ENCODE results near the gene ST14.

Gene ST14

GRCh38 chr11:130208241-130209127 lies 48.9 kb downstream of the ST14 start:
- no peak for DNase-seq (ENCODE audit: extremely low spot score)
- ChIA-PET POLR2A (no interaction called here), CTCF (no interaction called here)
- TF ChIP-seq HDGF (IDR thresholded peaks at IDR 0.05; ENCODE audit: borderline replicate concordance) = no peak
- TF ChIP-seq ARNT (IDR thresholded peaks at IDR 0.05) = no peak
- TF ChIP-seq TARDBP (IDR thresholded peaks at IDR 0.05) = no peak
- TF ChIP-seq FOXK2 (IDR thresholded peaks at IDR 0.05) = no peak
- no peak for TF ChIP-seq SUZ12 (IDR thresholded peaks at IDR 0.05)
- no peak for TF ChIP-seq BHLHE40 (IDR thresholded peaks at IDR 0.05; ENCODE audit: borderline replicate concordance)
- no peak for TF ChIP-seq FOXM1 (IDR thresholded peaks at IDR 0.05; ENCODE audit: borderline replicate concordance)
- no peak for TF ChIP-seq ZNF384 (IDR thresholded peaks at IDR 0.05)
- no peak for TF ChIP-seq SP1 (IDR thresholded peaks at IDR 0.05)
- TF ChIP-seq LEF1 (IDR thresholded peaks at IDR 0.05; ENCODE audit: borderline replicate concordance) = no peak
- TF ChIP-seq NFRKB (IDR thresholded peaks at IDR 0.05) = no peak
- no peak for TF ChIP-seq CTBP1 (IDR thresholded peaks at IDR 0.05; ENCODE audit: borderline replicate concordance)

GRCh38 chr11:130209128-130209932 lies 49.7 kb downstream of the ST14 start:
- ChIA-PET CTCF (no interaction called here), POLR2A (no interaction called here)
- no peak for TF ChIP-seq NFRKB (IDR thresholded peaks at IDR 0.05)
- DNase-seq (ENCODE audit: extremely low spot score) = no peak

- ChIA-PET CTCF (no interaction called here), POLR2A (no interaction called here)
- TF ChIP-seq CTBP1 (IDR thresholded peaks at IDR 0.05; ENCODE audit: borderline replicate concordance) = no peak
- TF ChIP-seq SUZ12 (IDR thresholded peaks at IDR 0.05) = no peak
- TF ChIP-seq L3MBTL2 (conservative IDR thresholded peaks at IDR 0.05) = no peak
- TF ChIP-seq ELF4 (IDR thresholded peaks at IDR 0.05) = no peak
- no peak for TF ChIP-seq SP1 (IDR thresholded peaks at IDR 0.05)
- TF ChIP-seq FOXK2 (IDR thresholded peaks at IDR 0.05) = no peak
- no peak for TF ChIP-seq HDGF (IDR thresholded peaks at IDR 0.05; ENCODE audit: borderline replicate concordance)
- no peak for TF ChIP-seq ZNF384 (IDR thresholded peaks at IDR 0.05)
- no peak for TF ChIP-seq PKNOX1 (IDR thresholded peaks at IDR 0.05)
- TF ChIP-seq FOXM1 (IDR thresholded peaks at IDR 0.05; ENCODE audit: borderline replicate concordance) = no peak
- TF ChIP-seq NFRKB (IDR thresholded peaks at IDR 0.05) = no peak
- DNase-seq (ENCODE audit: extremely low spot score) = no peak
Observed at GRCh38 chr11:130209954-130210854, 50.6 kb downstream of the ST14 start.

- CTCF ChIA-PET = no interaction called here
- POLR2A ChIA-PET = no interaction called here
- TF ChIP-seq PKNOX1 (IDR thresholded peaks at IDR 0.05) = no peak
- DNase-seq (ENCODE audit: extremely low spot score) = no peak
Observed at GRCh38 chr11:130211144-130211543, 51.6 kb downstream of the ST14 start.

GRCh38 chr11:130211781-130212401 lies 52.3 kb downstream of the ST14 start:
- no peak for DNase-seq (ENCODE audit: extremely low spot score)
- ChIA-PET CTCF (interaction anchor here (1.2 kb wide), 1 partner anchor 213 kb away, joined by 3 read pairs; no protein-coding TSS in a partner anchor), POLR2A (no interaction called here)
- TF ChIP-seq LEF1 (IDR thresholded peaks at IDR 0.05; ENCODE audit: borderline replicate concordance) (no peak), FOXM1 (IDR thresholded peaks at IDR 0.05; ENCODE audit: borderline replicate concordance) (no peak), SUZ12 (IDR thresholded peaks at IDR 0.05) (no peak), FOXK2 (IDR thresholded peaks at IDR 0.05) (no peak), ELF4 (IDR thresholded peaks at IDR 0.05) (no peak)

GRCh38 chr11:130212431-130212961 lies 52.9 kb downstream of the ST14 start:
- CTCF ChIA-PET = interaction anchor here (0.6 to 1.2 kb wide), 8 partner anchors 62 to 1547 kb away, joined by 3 to 6 read pairs (median 3); partner anchors contain the start of gene ADAMTS8
- no peak for DNase-seq (ENCODE audit: extremely low spot score)
- no peak for TF ChIP-seq LEF1 (IDR thresholded peaks at IDR 0.05; ENCODE audit: borderline replicate concordance)
- TF ChIP-seq HDGF (IDR thresholded peaks at IDR 0.05; ENCODE audit: borderline replicate concordance) = no peak
- no peak for TF ChIP-seq SUZ12 (IDR thresholded peaks at IDR 0.05)
- TF ChIP-seq TARDBP (IDR thresholded peaks at IDR 0.05) = no peak
- no peak for TF ChIP-seq ARNT (IDR thresholded peaks at IDR 0.05)
- TF ChIP-seq ZNF384 (IDR thresholded peaks at IDR 0.05) = no peak
- TF ChIP-seq PKNOX1 (IDR thresholded peaks at IDR 0.05) = no peak
- TF ChIP-seq FOXM1 (IDR thresholded peaks at IDR 0.05; ENCODE audit: borderline replicate concordance) = no peak
- TF ChIP-seq CTBP1 (IDR thresholded peaks at IDR 0.05; ENCODE audit: borderline replicate concordance) = no peak
- TF ChIP-seq BHLHE40 (IDR thresholded peaks at IDR 0.05; ENCODE audit: borderline replicate concordance) = no peak
- TF ChIP-seq SP1 (IDR thresholded peaks at IDR 0.05) = no peak
- TF ChIP-seq NFRKB (IDR thresholded peaks at IDR 0.05) = no peak
- TF ChIP-seq ELF4 (IDR thresholded peaks at IDR 0.05) = no peak
- POLR2A ChIA-PET = no interaction called here

All from HEK293T (cell line).